ENCODE results near the gene PLCH2.

The PLCH2 gene

GRCh38 chr1:2508180-2508579 is 32.1 kb downstream of the PLCH2 start:
- Histone ChIP-seq H3K9me3 (ENCODE audit: control insufficient read depth, insufficient read depth, low read length) (no peaks in the 10 kb centered on the region), H3K36me3 (ENCODE audit: insufficient read depth, low read length) (0 out of 2 replicates have a peak, but pooled peaks cover 3% of the 10 kb centered on the region), H3K4me1 (ENCODE audit: insufficient read depth, low read length) (no peaks in the 10 kb centered on the region; the same call in 1 of the 2 replicates), H3K9ac (ENCODE audit: low read depth, low read length) (no peak overlapping the region)

- Histone ChIP-seq H3K9me3 (ENCODE audit: control insufficient read depth, insufficient read depth, low read length) (no peaks in the 10 kb centered on the region), H3K4me1 (ENCODE audit: insufficient read depth, low read length) (no peaks in the 10 kb centered on the region; the same call in 1 of the 2 replicates), H3K9ac (ENCODE audit: low read depth, low read length) (no peak overlapping the region), H3K36me3 (ENCODE audit: insufficient read depth, low read length) (0 out of 2 replicates have a peak, but pooled peaks cover 3% of the 10 kb centered on the region)
These were observed 32.7 kb downstream of the PLCH2 start for GRCh38 chr1:2508751-2509150.

GRCh38 chr1:2509589-2509988 is 33.5 kb downstream of the PLCH2 start:
- H3K36me3 ChIP-seq (ENCODE audit: insufficient read depth, low read length): peaks cover 3% of the 10 kb centered on the region; the same call in 1 of the 2 replicates
- H3K9me3 ChIP-seq (ENCODE audit: control insufficient read depth, insufficient read depth, low read length): no peaks in the 10 kb centered on the region
- no peaks in the 10 kb centered on the region; the same call in 1 of the 2 replicates for H3K4me1 ChIP-seq (ENCODE audit: insufficient read depth, low read length)
- H3K9ac ChIP-seq (ENCODE audit: low read depth, low read length): no peak overlapping the region

GRCh38 chr1:2510366-2511155 is 34.5 kb downstream of the PLCH2 start:
- H3K4me1 ChIP-seq (ENCODE audit: insufficient read depth, low read length): no peaks in the 10 kb centered on the region; the same call in 1 of the 2 replicates
- H3K9ac ChIP-seq (ENCODE audit: low read depth, low read length): no peak overlapping the region
- peaks cover 3% of the 10 kb centered on the region; the same call in 1 of the 2 replicates for H3K36me3 ChIP-seq (ENCODE audit: insufficient read depth, low read length)
- H3K9me3 ChIP-seq (ENCODE audit: control insufficient read depth, insufficient read depth, low read length): no peaks in the 10 kb centered on the region

GRCh38 chr1:2512862-2513421 is 36.9 kb downstream of the PLCH2 start:
- Histone ChIP-seq H3K36me3 (ENCODE audit: insufficient read depth, low read length) (peaks cover 3% of the 10 kb centered on the region; the same call in 1 of the 2 replicates), H3K4me1 (ENCODE audit: insufficient read depth, low read length) (no peaks in the 10 kb centered on the region), H3K9ac (ENCODE audit: low read depth, low read length) (no peak overlapping the region), H3K9me3 (ENCODE audit: control insufficient read depth, insufficient read depth, low read length) (no peaks in the 10 kb centered on the region)

GRCh38 chr1:2513939-2514652 is 38.0 kb downstream of the PLCH2 start:
- Histone ChIP-seq H3K4me1 (ENCODE audit: insufficient read depth, low read length) (no peaks in the 10 kb centered on the region), H3K9me3 (ENCODE audit: control insufficient read depth, insufficient read depth, low read length) (no peaks in the 10 kb centered on the region), H3K36me3 (ENCODE audit: insufficient read depth, low read length) (peaks cover 3% of the 10 kb centered on the region; the same call in 1 of the 2 replicates), H3K9ac (ENCODE audit: low read depth, low read length) (no peak overlapping the region)

- Histone ChIP-seq H3K9me3 (ENCODE audit: control insufficient read depth, insufficient read depth, low read length) (no peaks in the 10 kb centered on the region), H3K36me3 (ENCODE audit: insufficient read depth, low read length) (peaks cover 3% of the 10 kb centered on the region; the same call in 1 of the 2 replicates), H3K4me1 (ENCODE audit: insufficient read depth, low read length) (no peaks in the 10 kb centered on the region), H3K9ac (ENCODE audit: low read depth, low read length) (no peak overlapping the region)
These were observed 39.0 kb downstream of the PLCH2 start for GRCh38 chr1:2514863-2515762.

GRCh38 chr1:2515763-2516080 is 39.6 kb downstream of the PLCH2 start:
- no peak overlapping the region for H3K9ac ChIP-seq (ENCODE audit: low read depth, low read length)
- no peaks in the 10 kb centered on the region for H3K4me1 ChIP-seq (ENCODE audit: insufficient read depth, low read length)
- H3K9me3 ChIP-seq (ENCODE audit: control insufficient read depth, insufficient read depth, low read length): no peaks in the 10 kb centered on the region
- peaks cover 1% of the 10 kb centered on the region for H3K36me3 ChIP-seq (ENCODE audit: insufficient read depth, low read length)

- no peaks in the 10 kb centered on the region for H3K9me3 ChIP-seq (ENCODE audit: control insufficient read depth, insufficient read depth, low read length)
- H3K4me1 ChIP-seq (ENCODE audit: insufficient read depth, low read length): no peaks in the 10 kb centered on the region
- H3K36me3 ChIP-seq (ENCODE audit: insufficient read depth, low read length): peaks cover 5% of the 10 kb centered on the region
- no peak overlapping the region for H3K9ac ChIP-seq (ENCODE audit: low read depth, low read length)
These were observed 40.0 kb downstream of the PLCH2 start for GRCh38 chr1:2516124-2516523.

GRCh38 chr1:2516946-2517345 is 40.9 kb downstream of the PLCH2 start:
- no peaks in the 10 kb centered on the region for H3K9me3 ChIP-seq (ENCODE audit: control insufficient read depth, insufficient read depth, low read length)
- no peaks in the 10 kb centered on the region for H3K4me1 ChIP-seq (ENCODE audit: insufficient read depth, low read length)
- no peak overlapping the region for H3K9ac ChIP-seq (ENCODE audit: low read depth, low read length)
- peaks cover 5% of the 10 kb centered on the region for H3K36me3 ChIP-seq (ENCODE audit: insufficient read depth, low read length)

GRCh38 chr1:2517966-2518365 is 41.9 kb downstream of the PLCH2 start:
- no peak overlapping the region for H3K9ac ChIP-seq (ENCODE audit: low read depth, low read length)
- H3K4me1 ChIP-seq (ENCODE audit: insufficient read depth, low read length): no peaks in the 10 kb centered on the region
- H3K9me3 ChIP-seq (ENCODE audit: control insufficient read depth, insufficient read depth, low read length): no peaks in the 10 kb centered on the region
- H3K36me3 ChIP-seq (ENCODE audit: insufficient read depth, low read length): peaks cover 5% of the 10 kb centered on the region

GRCh38 chr1:2518528-2518927 is 42.4 kb downstream of the PLCH2 start:
- H3K9me3 ChIP-seq (ENCODE audit: control insufficient read depth, insufficient read depth, low read length): no peaks in the 10 kb centered on the region
- peaks cover 5% of the 10 kb centered on the region for H3K36me3 ChIP-seq (ENCODE audit: insufficient read depth, low read length)
- H3K4me1 ChIP-seq (ENCODE audit: insufficient read depth, low read length): no peaks in the 10 kb centered on the region
- H3K9ac ChIP-seq (ENCODE audit: low read depth, low read length): no peak overlapping the region

- H3K9me3 ChIP-seq (ENCODE audit: control insufficient read depth, insufficient read depth, low read length): no peaks in the 10 kb centered on the region
- H3K4me1 ChIP-seq (ENCODE audit: insufficient read depth, low read length): no peaks in the 10 kb centered on the region
- no peak overlapping the region for H3K9ac ChIP-seq (ENCODE audit: low read depth, low read length)
- peaks cover 5% of the 10 kb centered on the region for H3K36me3 ChIP-seq (ENCODE audit: insufficient read depth, low read length)
These were observed 43.1 kb downstream of the PLCH2 start for GRCh38 chr1:2519029-2519685.

Data from ES-I3 (cell line).